Sigmoid colon (tissue), 7 donors: Measurements from ENCODE around the gene MBOAT1. TPM values are rescaled to one million over a fixed set of nuclear protein-coding genes. Genes with fewer than 3 reads are reported as not detected.
A peak's percentile ranks its signal among the peaks of the same experiment; 100 is the strongest.

Source experiments
- DNase-seq: peaks from one replicate; pipeline ENCODE4 v3.0.0-alpha.2; 2019
- H3K27ac ChIP-seq, 4 donors: fragments of 200-600 bp; sonication (generic); one replicate each; pipeline ENCODE4 v1.5.1; 2016 to 2019; ENCODE audit warnings: mild to moderate bottlenecking in 1 of 4
- H3K27me3 ChIP-seq, 3 donors: fragments of 200-600 bp; sonication (generic); one replicate each; pipeline ENCODE4 v1.5.1; 2019; ENCODE audit warnings: mild to moderate bottlenecking in 1 of 3
- H3K36me3 ChIP-seq, 4 donors: fragments of 200-600 bp; sonication (generic); one replicate each; pipeline ENCODE4 v1.5.1; 2016 to 2019
- H3K4me1 ChIP-seq, 4 donors: fragments of 200-600 bp; sonication (generic); one replicate each; pipeline ENCODE4 v1.5.1; 2017 to 2019
- H3K4me3 ChIP-seq, 4 donors: fragments of 200-600 bp; sonication (generic); one replicate each; pipeline ENCODE4 v1.5.1; 2017 to 2019; ENCODE audit warnings: mild to moderate bottlenecking in 2 of 4, moderate library complexity in 1 of 4
- H3K9me3 ChIP-seq, 4 donors: fragments of 200-600 bp in 3 of 4; sonication (generic) in 3 of 4; one replicate each; pipeline versions ENCODE4 v1.5.1 to v1.6.1; 2013 to 2019
- CTCF ChIP-seq, 4 experiments: fragments of 450-650 bp in 3 of 4; fragments of 200-600 bp in 1 of 4; IDR thresholded peaks; one replicate each; pipeline ENCODE4 v1.5.1; 2016 to 2019; ENCODE audit warnings: antibody characterized with exemption in 4 of 4, mild to moderate bottlenecking in 3 of 4, moderate library complexity in 2 of 4
- EP300 ChIP-seq, 4 donors: sonication (generic); formaldehyde crosslinking; IDR thresholded peaks; one replicate each; pipeline ENCODE4 v1.6.1; 2017; ENCODE audit warnings: antibody characterized with exemption in 4 of 4
- POLR2A ChIP-seq, 2 donors: fragments of 450-650 bp; IDR thresholded peaks; one replicate each; pipeline ENCODE4 v1.6.1; 2016; ENCODE audit warnings: antibody characterized with exemption in 2 of 2, mild to moderate bottlenecking in 2 of 2, moderate library complexity in 2 of 2
- POLR2AphosphoS5 ChIP-seq, 4 donors: sonication (generic); formaldehyde crosslinking; IDR thresholded peaks; one replicate each; pipeline ENCODE4 v1.6.1; 2017; ENCODE audit warnings: antibody characterized with exemption in 4 of 4
- WGBS, 2 donors: extraction: QIAGEN DNeasy Blood & Tissue Kit; methylation state at CpG; one replicate each; pipeline ENCODE4 v1.1.7; 2013; 5-methylcytosine and 5-hydroxymethylcytosine counted together
- intact Hi-C: fragments of 100-400 bp; cut with DNase I; formaldehyde crosslinking; loops from one replicate; pipeline ENCODE4 v1.15.1; 2023
- polyA plus RNA-seq, 3 donors: library from polyadenylated mRNA; stranded (reverse); fragments of 200-250 nt; gene quantifications; one replicate each; pipeline ENCODE4 v1.2.3, GENCODE V29; 2013
- total RNA-seq, 4 donors: library from RNA; depleted of rRNA; stranded (reverse); fragments of >200 nt; gene quantifications; one replicate each; pipeline ENCODE4 v1.1.0, GENCODE V29; 2016
- donor health status: healthy with polysubstance abuse.
- donor health status: Bipolar disorder and iron deficiency.
- donor health status: healthy.

Gene MBOAT1
- total and polyA plus RNA-seq, 7 donors: 2.4 to 16.6 (median 10.7) TPM

GRCh38 chr6:20211037-20211940, 980 bp downstream of the MBOAT1 start:
- Histone ChIP-seq H3K4me1 (peaks cover 0 to 64% (median 43%) of the 10 kb centered on the region in 4 donors), H3K9me3 (no peaks in the 10 kb centered on the region), H3K27me3 (no peaks in the 10 kb centered on the region), H3K27ac (peak overlapping the region; percentile 88 to 94 (median 90)), H3K36me3 (no peaks in the 10 kb centered on the region), H3K4me3 (peak overlapping the region; percentile 76 to 91 (median 84))
- no peak for DNase-seq
- intact Hi-C loops: loop anchor here (5.0 kb wide), 2 partner anchors 94 to 191 kb away; partner anchors contain the start of gene E2F3
- no peak for TF ChIP-seq POLR2A (IDR thresholded peaks at IDR 0.05)
- TF ChIP-seq POLR2AphosphoS5 (IDR thresholded peaks at IDR 0.05): peak in 2 of 4 donors; percentile 40 to 42
- no peak for TF ChIP-seq CTCF (IDR thresholded peaks at IDR 0.05)
- no peak for TF ChIP-seq EP300 (IDR thresholded peaks at IDR 0.05)
- WGBS, 2 donors: 4 to 17% methylated on average over 17 of the region's 17 CpGs

GRCh38 chr6:20210158-20210557, 2.1 kb downstream of the MBOAT1 start:
- no peaks in the 10 kb centered on the region for H3K9me3 ChIP-seq
- no peak for TF ChIP-seq EP300 (IDR thresholded peaks at IDR 0.05)
- no peak for TF ChIP-seq POLR2A (IDR thresholded peaks at IDR 0.05)
- TF ChIP-seq POLR2AphosphoS5 (IDR thresholded peaks at IDR 0.05): no peak
- TF ChIP-seq CTCF (IDR thresholded peaks at IDR 0.05): no peak
- WGBS, 2 donors: 49 to 67% methylated on average over 3 of the region's 3 CpGs
- peak overlapping the region in 3 of 4 donors; percentile 88 to 94 (median 91) for H3K27ac ChIP-seq
- H3K36me3 ChIP-seq: no peaks in the 10 kb centered on the region
- intact Hi-C loops: loop anchor here (5.0 kb wide), 2 partner anchors 93 to 192 kb away; partner anchors contain the start of gene E2F3
- DNase-seq: no peak
- H3K4me3 ChIP-seq: peak overlapping the region in 1 of 4 donors; percentile 90
- H3K4me1 ChIP-seq: peaks cover 0 to 75% (median 52%) of the 10 kb centered on the region in 4 donors
- no peaks in the 10 kb centered on the region for H3K27me3 ChIP-seq

GRCh38 chr6:20208687-20209378, 3.4 kb downstream of the MBOAT1 start:
- TF ChIP-seq POLR2AphosphoS5 (IDR thresholded peaks at IDR 0.05): no peak
- no peak for TF ChIP-seq POLR2A (IDR thresholded peaks at IDR 0.05)
- no peak for TF ChIP-seq EP300 (IDR thresholded peaks at IDR 0.05)
- TF ChIP-seq CTCF (IDR thresholded peaks at IDR 0.05): no peak
- H3K4me1 ChIP-seq: peaks cover 0 to 83% (median 62%) of the 10 kb centered on the region in 4 donors
- intact Hi-C loops: no loop called here
- H3K27ac ChIP-seq: peak overlapping the region in 3 of 4 donors; percentile 53 to 94 (median 91)
- H3K9me3 ChIP-seq: no peaks in the 10 kb centered on the region
- no peaks in the 10 kb centered on the region for H3K27me3 ChIP-seq
- DNase-seq: no peak
- no peaks in the 10 kb centered on the region for H3K36me3 ChIP-seq
- H3K4me3 ChIP-seq: no peak overlapping the region
- 79 to 89% methylated on average over 2 of the region's 2 CpGs for WGBS, 2 donors

GRCh38 chr6:20207088-20207418, 5.2 kb downstream of the MBOAT1 start:
- Histone ChIP-seq H3K9me3 (no peaks in the 10 kb centered on the region), H3K4me3 (no peak overlapping the region), H3K36me3 (no peaks in the 10 kb centered on the region), H3K27me3 (no peaks in the 10 kb centered on the region), H3K27ac (peak overlapping the region in 2 of 4 donors; percentile 65 to 73), H3K4me1 (peaks cover 0 to 91% (median 69%) of the 10 kb centered on the region in 4 donors)
- no peak for TF ChIP-seq EP300 (IDR thresholded peaks at IDR 0.05)
- no peak for TF ChIP-seq CTCF (IDR thresholded peaks at IDR 0.05)
- no peak for TF ChIP-seq POLR2A (IDR thresholded peaks at IDR 0.05)
- no peak for TF ChIP-seq POLR2AphosphoS5 (IDR thresholded peaks at IDR 0.05)
- intact Hi-C loops: no loop called here
- WGBS, 2 donors: 63 to 78% methylated on average over 5 of the region's 5 CpGs
- DNase-seq: no peak
